Activated CD8-positive, alpha-beta T cell treated with anti-CD3 and anti-CD28 coated beads, Interleukin-2, amount 10 ng/mL, durations not matched to agents 7 days and 5 days (primary cell): Measurements from ENCODE around the gene SLC22A2. TPM values are rescaled to one million over a fixed set of nuclear protein-coding genes. Genes with fewer than 3 reads are reported as not detected.

Experiments
- ATAC-seq: fragments of 150-1000 bp; cut with Tn5 transposase; one replicate; pipeline ENCODE4 v1.10.0; 2021; ENCODE audit warnings: moderate library complexity
- CTCF ChIA-PET: fragments of 350-600 bp; sonication (Branson Sonifier 250); formaldehyde crosslinking; loops from one replicate; lab custom pipeline; 2021; ENCODE audit warnings: antibody characterized with exemption; lab: Charles Lee
- POLR2A ChIA-PET: fragments of 350-600 bp; sonication (Branson Sonifier 250); formaldehyde crosslinking; loops from one replicate; lab custom pipeline; 2021; ENCODE audit warnings: antibody characterized with exemption; lab: Charles Lee
- DNase-seq: peaks from one replicate; pipeline ENCODE4 v3.0.0-alpha.2; 2020
- H3K27ac Mint-ChIP-seq: one replicate; pipeline ENCODE4 v1.8.0; 2021; ENCODE audit warnings: mild to moderate bottlenecking, mixed read lengths
- H3K27me3 Mint-ChIP-seq: one replicate; pipeline ENCODE4 v1.8.0; 2021; ENCODE audit warnings: low read depth, mixed read lengths
- H3K36me3 Mint-ChIP-seq: one replicate; pipeline ENCODE4 v1.8.0; 2021; ENCODE audit warnings: low read depth, mixed read lengths
- H3K4me1 Mint-ChIP-seq: one replicate; pipeline ENCODE4 v1.8.0; 2021; ENCODE audit warnings: low read depth, mixed read lengths
- H3K4me3 Mint-ChIP-seq: one replicate; pipeline ENCODE4 v1.8.0; 2021; ENCODE audit warnings: mild to moderate bottlenecking, mixed read lengths
- H3K9me3 Mint-ChIP-seq: one replicate; pipeline ENCODE4 v1.8.0; 2022; ENCODE audit warnings: mixed read lengths; ENCODE audit not compliant: insufficient read depth
- total RNA-seq, 2 experiments: library from RNA; stranded (reverse); gene quantifications; one replicate each; pipeline ENCODE4 v1.2.3, GENCODE V29; 2021

SLC22A2 gene
- total RNA-seq, 2 experiments from 2014 or later, result not detected

DNA sequence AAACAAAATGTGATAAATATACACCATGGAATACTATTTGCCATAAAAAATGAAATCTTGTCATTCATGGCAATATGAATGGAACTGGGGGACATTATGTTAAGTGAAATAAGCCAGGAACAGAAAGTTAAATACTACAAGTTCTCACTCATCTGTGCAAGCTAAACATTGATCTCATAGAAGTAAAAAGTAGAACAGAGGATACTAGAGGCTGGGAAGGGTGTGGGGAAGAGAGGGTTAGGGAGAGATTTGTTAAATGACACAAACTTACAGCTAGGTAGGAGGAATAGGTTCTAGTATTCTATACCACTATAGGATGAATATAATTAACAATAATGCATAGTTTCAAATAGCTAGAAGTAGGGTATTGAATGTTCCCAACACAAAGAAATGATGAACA, 61.0 kb downstream of the SLC22A2 start:
- ATAC-seq (no peak), DNase-seq (no peak)
- Mint-ChIP-seq H3K27me3 (peaks cover 6% of the 10 kb centered on the region), H3K4me1 (no peaks in the 10 kb centered on the region), H3K27ac (no peak overlapping the region), H3K9me3 (peaks cover 15% of the 10 kb centered on the region), H3K36me3 (no peaks in the 10 kb centered on the region), H3K4me3 (no peak overlapping the region)
- ChIA-PET CTCF (no interaction called here), POLR2A (no interaction called here)

- CTCF ChIA-PET, result no interaction called here
- Mint-ChIP-seq H3K27me3 (peaks cover 4% of the 10 kb centered on the region), H3K36me3 (no peaks in the 10 kb centered on the region), H3K9me3 (peaks cover 25% of the 10 kb centered on the region), H3K4me3 (no peak overlapping the region), H3K27ac (no peak overlapping the region), H3K4me1 (no peaks in the 10 kb centered on the region)
- POLR2A ChIA-PET, result no interaction called here
- ATAC-seq (no peak), DNase-seq (no peak)
Observed at GRCh38 chr6:160194808-160195207, 63.8 kb downstream of the SLC22A2 start.

DNA sequence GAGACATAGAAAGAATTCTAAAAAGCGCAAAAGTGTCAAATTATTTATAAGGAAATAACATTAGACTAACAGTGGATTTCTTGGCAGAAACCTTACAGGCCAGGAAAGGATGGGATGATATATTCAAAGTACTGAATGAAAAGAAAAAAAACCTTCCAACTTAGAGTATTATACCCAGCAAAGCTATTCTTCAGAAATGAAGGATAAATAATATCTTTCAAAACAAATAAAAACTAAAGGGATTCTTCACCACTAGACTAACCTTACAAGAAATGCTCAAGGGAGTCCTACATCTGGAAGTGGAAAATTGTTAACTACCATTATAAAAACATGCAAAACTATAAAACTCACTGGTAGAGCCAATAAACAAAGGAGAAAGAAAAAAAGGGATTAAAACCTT, 65.8 kb downstream of the SLC22A2 start:
- CTCF ChIA-PET, result no interaction called here
- H3K27ac Mint-ChIP-seq, result no peak overlapping the region
- DNase-seq (no peak), ATAC-seq (no peak)
- POLR2A ChIA-PET, result no interaction called here
- H3K4me3 Mint-ChIP-seq, result no peak overlapping the region
- peaks cover 4% of the 10 kb centered on the region for H3K27me3 Mint-ChIP-seq
- H3K4me1 Mint-ChIP-seq, result no peaks in the 10 kb centered on the region
- H3K9me3 Mint-ChIP-seq, result peaks cover 25% of the 10 kb centered on the region
- no peaks in the 10 kb centered on the region for H3K36me3 Mint-ChIP-seq

DNA sequence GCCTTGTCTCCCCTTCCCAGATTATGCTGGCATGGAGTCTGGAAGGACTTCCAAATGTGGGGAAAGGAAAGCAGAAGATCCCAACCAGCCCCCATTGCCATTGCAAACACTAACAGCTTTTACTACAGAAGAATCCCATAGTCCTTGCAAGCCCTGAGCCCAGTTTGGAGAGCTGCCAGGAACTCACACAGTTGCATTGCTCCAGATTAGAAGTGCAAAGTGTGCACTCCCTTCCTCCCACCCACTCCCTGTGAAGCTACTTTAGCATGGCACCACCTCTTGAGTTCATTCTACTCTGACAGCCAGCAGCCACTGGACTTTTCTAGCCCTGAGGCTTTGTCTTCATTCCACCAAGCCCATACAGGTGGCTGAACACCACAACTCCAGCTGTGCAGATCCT, 67.6 kb downstream of the SLC22A2 start:
- no peak overlapping the region for H3K27ac Mint-ChIP-seq
- POLR2A ChIA-PET, result no interaction called here
- DNase-seq, result no peak
- CTCF ChIA-PET, result no interaction called here
- no peaks in the 10 kb centered on the region for H3K4me1 Mint-ChIP-seq
- peaks cover 4% of the 10 kb centered on the region for H3K27me3 Mint-ChIP-seq
- no peaks in the 10 kb centered on the region for H3K36me3 Mint-ChIP-seq
- H3K4me3 Mint-ChIP-seq, result no peak overlapping the region
- peaks cover 25% of the 10 kb centered on the region for H3K9me3 Mint-ChIP-seq
- no peak for ATAC-seq

GRCh38 chr6:160190081-160190480, 68.5 kb downstream of the SLC22A2 start:
- DNase-seq, result no peak
- Mint-ChIP-seq H3K27ac (no peak overlapping the region), H3K4me1 (no peaks in the 10 kb centered on the region), H3K4me3 (no peak overlapping the region), H3K9me3 (peaks cover 25% of the 10 kb centered on the region), H3K27me3 (peaks cover 4% of the 10 kb centered on the region), H3K36me3 (no peaks in the 10 kb centered on the region)
- ATAC-seq, result no peak
- POLR2A ChIA-PET, result no interaction called here
- CTCF ChIA-PET, result no interaction called here

DNA sequence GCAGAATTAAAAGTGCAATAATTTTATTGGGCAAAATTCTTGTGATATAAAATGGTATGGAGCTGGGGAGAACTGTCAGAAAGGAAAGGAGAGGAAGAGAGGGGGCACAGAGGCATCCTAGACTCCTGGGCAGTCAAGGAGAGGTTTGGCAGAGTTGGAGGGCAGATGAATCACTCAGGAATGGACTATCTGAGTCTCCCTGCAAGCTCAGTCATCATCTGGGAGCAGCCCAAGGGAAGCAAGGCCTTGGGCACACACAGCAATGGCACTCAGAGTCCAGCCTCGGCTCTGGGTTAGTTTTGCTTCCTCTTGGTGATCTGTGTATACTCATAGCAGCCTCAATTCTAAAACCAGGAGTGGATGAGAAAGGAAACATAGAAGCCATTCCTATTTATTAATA, 69.8 kb downstream of the SLC22A2 start:
- POLR2A ChIA-PET, result no interaction called here
- Mint-ChIP-seq H3K9me3 (peaks cover 14% of the 10 kb centered on the region), H3K4me3 (no peak overlapping the region), H3K27ac (no peak overlapping the region), H3K4me1 (no peaks in the 10 kb centered on the region), H3K27me3 (no peaks in the 10 kb centered on the region), H3K36me3 (no peaks in the 10 kb centered on the region)
- ATAC-seq, result no peak
- CTCF ChIA-PET, result no interaction called here
- no peak for DNase-seq

DNA sequence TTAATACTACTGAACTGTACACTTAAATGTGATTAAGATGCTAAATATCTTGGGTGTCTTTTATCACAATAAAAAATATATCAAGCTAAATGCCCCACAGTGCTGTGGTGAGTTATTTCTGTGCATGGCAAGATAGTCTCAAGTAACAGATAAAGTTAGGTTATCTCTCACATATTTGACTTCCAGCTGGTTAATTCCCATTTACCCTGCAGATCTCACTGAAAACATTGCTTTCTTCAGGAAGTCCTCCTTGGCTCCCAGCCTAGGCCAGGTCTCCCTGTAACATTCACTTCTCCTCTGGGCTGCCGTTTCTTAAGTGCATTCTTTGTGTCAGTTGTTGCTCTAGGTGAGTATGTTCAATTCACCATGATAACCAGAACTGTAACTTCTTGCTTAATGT, 77.9 kb downstream of the SLC22A2 start:
- DNase-seq, result no peak
- Mint-ChIP-seq H3K9me3 (no peaks in the 10 kb centered on the region), H3K4me1 (no peaks in the 10 kb centered on the region), H3K27me3 (peaks cover 15% of the 10 kb centered on the region), H3K36me3 (no peaks in the 10 kb centered on the region), H3K27ac (no peak overlapping the region), H3K4me3 (no peak overlapping the region)
- ATAC-seq, result no peak
- POLR2A ChIA-PET, result no interaction called here
- CTCF ChIA-PET, result no interaction called here

DNA sequence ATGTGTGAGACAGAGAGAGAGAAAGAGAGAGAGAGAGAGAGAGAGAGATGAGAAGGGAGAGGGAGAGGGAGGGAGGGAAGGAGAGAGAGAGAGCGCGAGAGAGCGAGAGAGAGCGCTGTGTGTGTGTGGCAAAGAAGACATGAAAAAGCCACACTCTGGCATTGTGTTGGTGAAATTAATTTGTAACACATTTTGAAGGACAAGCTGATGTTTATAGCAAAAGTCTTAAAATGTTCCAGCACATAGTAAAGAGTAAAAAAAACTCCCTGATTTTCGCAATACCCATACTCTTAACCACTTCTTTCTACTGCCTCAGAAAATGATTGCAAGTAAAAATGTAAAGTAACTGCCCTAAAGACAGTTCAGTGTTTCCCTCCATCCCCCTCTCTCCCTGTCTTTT, 80.3 kb downstream of the SLC22A2 start:
- CTCF ChIA-PET, result no interaction called here
- Mint-ChIP-seq H3K4me1 (no peaks in the 10 kb centered on the region), H3K9me3 (no peaks in the 10 kb centered on the region), H3K36me3 (no peaks in the 10 kb centered on the region), H3K27me3 (peaks cover 16% of the 10 kb centered on the region), H3K27ac (no peak overlapping the region), H3K4me3 (no peak overlapping the region)
- POLR2A ChIA-PET, result no interaction called here
- DNase-seq (no peak), ATAC-seq (no peak)

DNA sequence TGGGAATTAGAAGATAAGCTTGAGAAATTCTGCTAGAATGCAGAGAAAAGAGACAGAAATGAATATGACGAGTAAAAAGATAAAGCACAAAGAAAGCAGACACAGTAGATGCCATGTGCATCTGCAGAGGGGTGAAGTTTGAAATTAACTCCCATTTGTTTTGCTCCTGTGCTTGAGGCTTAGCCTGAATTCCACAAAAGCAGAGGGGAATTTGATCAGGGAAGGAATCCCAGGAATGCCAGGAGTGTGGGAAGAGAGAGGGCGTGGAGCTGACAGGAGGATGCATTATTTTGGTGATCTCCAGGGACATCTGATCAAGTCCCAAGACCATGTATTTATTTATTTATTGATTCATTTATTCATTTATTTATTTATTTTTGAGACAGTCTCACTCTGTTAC, 81.4 kb downstream of the SLC22A2 start:
- POLR2A ChIA-PET, result no interaction called here

GRCh38 chr6:160174681-160175080, 83.9 kb downstream of the SLC22A2 start:
- Mint-ChIP-seq H3K4me3 (no peak overlapping the region), H3K4me1 (no peaks in the 10 kb centered on the region), H3K27me3 (peaks cover 18% of the 10 kb centered on the region), H3K27ac (no peak overlapping the region), H3K9me3 (no peaks in the 10 kb centered on the region), H3K36me3 (no peaks in the 10 kb centered on the region)
- CTCF ChIA-PET, result no interaction called here
- no peak for ATAC-seq
- no peak for DNase-seq
- POLR2A ChIA-PET, result no interaction called here

More for the DNA sequence above, 81.4 kb downstream of the SLC22A2 start:
- DNase-seq (no peak), ATAC-seq (no peak)
- CTCF ChIA-PET, result no interaction called here
- H3K4me1 Mint-ChIP-seq, result no peaks in the 10 kb centered on the region
- no peaks in the 10 kb centered on the region for H3K36me3 Mint-ChIP-seq
- no peak overlapping the region for H3K4me3 Mint-ChIP-seq
- no peak overlapping the region for H3K27ac Mint-ChIP-seq
- peaks cover 21% of the 10 kb centered on the region for H3K27me3 Mint-ChIP-seq
- H3K9me3 Mint-ChIP-seq, result no peaks in the 10 kb centered on the region

DNA sequence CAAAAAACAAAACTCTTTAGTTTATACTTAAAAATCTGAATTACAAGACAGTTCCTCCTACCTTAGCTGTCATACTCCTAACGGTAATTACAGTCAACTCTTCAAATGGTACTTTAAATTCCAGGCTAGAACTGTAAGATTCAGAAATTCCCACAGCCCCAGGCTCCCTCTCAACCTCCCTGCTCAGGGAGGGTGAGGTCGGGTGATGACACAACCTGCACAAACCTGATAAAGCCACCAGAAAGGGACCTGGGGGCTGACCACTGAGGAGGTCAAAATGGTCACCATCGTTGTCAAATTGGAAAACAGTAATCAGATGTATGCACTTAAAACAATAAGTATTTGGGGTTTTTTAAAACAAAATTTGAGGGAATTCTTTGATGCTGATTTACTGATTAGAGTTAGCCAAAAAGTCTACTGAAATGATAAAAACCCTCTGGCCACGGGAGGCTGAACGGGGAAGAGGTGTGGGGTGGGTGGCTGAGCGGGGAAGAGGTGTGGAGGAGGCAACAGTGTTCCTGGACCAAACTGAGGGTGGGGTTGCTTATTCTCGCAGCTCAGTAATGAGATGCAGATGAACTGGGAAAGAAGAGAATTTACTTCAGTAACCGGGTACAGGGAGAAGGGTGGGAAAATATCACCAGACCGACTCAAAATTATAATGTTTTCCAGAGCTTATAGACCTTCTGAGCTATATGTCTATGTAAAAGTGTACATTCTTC, 84.7 kb downstream of the SLC22A2 start:
- ChIA-PET CTCF (no interaction called here), POLR2A (no interaction called here)
- no peaks in the 10 kb centered on the region for H3K4me1 Mint-ChIP-seq
- ATAC-seq (no peak), DNase-seq (no peak)
- no peak overlapping the region for H3K4me3 Mint-ChIP-seq
- H3K27ac Mint-ChIP-seq, result no peak overlapping the region
- no peaks in the 10 kb centered on the region for H3K36me3 Mint-ChIP-seq
- H3K9me3 Mint-ChIP-seq, result no peaks in the 10 kb centered on the region
- H3K27me3 Mint-ChIP-seq, result peaks cover 18% of the 10 kb centered on the region

DNA sequence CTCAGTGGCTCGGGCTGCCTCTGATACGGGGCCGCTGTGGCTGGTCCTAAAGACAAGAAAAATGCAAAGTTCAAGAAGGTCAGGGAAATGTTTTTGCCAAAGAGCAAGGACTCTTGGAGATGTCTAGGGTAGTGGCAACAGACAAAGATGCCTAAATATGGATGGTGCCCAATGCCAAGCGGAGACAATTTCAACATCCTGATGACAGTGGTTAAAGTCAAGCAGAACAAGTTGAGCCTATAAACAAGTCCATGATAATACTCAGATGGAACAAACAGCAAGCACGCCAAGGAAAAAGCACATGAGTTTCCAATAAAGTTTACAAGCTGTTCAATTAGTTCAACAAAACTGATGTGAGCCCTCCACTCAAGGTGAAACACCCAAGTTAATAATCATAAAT, 85.9 kb downstream of the SLC22A2 start:
- POLR2A ChIA-PET, result no interaction called here

More for the DNA sequence above, 85.9 kb downstream of the SLC22A2 start:
- peaks cover 15% of the 10 kb centered on the region for H3K27me3 Mint-ChIP-seq
- H3K27ac Mint-ChIP-seq, result no peak overlapping the region
- ATAC-seq (no peak), DNase-seq (no peak)
- H3K4me3 Mint-ChIP-seq, result no peak overlapping the region
- CTCF ChIA-PET, result no interaction called here
- H3K9me3 Mint-ChIP-seq, result no peaks in the 10 kb centered on the region
- H3K4me1 Mint-ChIP-seq, result no peaks in the 10 kb centered on the region
- no peaks in the 10 kb centered on the region for H3K36me3 Mint-ChIP-seq
